GM12878 (cell line): Measurements from ENCODE around the gene ERVH48-1.
"Not testable (repeated sequence)": the region's sequence is repeated elsewhere in the genome, so short reads cannot be mapped to it uniquely, and the experiment has no call there.

Experiments used
- CHD2 ChIP-seq: IDR thresholded peaks from 2 replicates; pipeline ENCODE4 v1.6.1; 2011; ENCODE audit warnings: low read depth, low read length, improper control_type of control experiment, borderline replicate concordance
- CTCF ChIP-seq, 3 experiments: IDR thresholded peaks in 2 of 3; conservative IDR thresholded peaks in 1 of 3; 2 replicates each; pipeline ENCODE4 v1.5.1; 2011; ENCODE audit warnings: low read depth in 3 of 3, low read length in 3 of 3, mild to moderate bottlenecking in 3 of 3, control low read depth in 2 of 3, moderate library complexity in 2 of 3, inconsistent platforms in 1 of 3, mixed read lengths in 1 of 3; ENCODE audit not compliant: control insufficient read depth in 2 of 3, insufficient read depth in 1 of 3; ENCODE audit errors: extremely low read depth in 1 of 3
- E4F1 ChIP-seq: fragments of 450-650 bp; IDR thresholded peaks from 2 replicates; pipeline ENCODE4 v1.6.1; 2018; ENCODE audit warnings: borderline replicate concordance, mild to moderate bottlenecking; ENCODE audit not compliant: partially characterized antibody
- NFIC ChIP-seq: IDR thresholded peaks from 2 replicates; pipeline ENCODE4 v1.6.1; 2012; ENCODE audit warnings: low read depth, mild to moderate bottlenecking, inconsistent platforms, low read length, moderate library complexity
- POLR2AphosphoS5 ChIP-seq: IDR thresholded peaks from 2 replicates; pipeline ENCODE4 v1.6.1; 2011; ENCODE audit warnings: mild to moderate bottlenecking, low read length, inconsistent platforms
- RAD51 ChIP-seq: fragments of 450-650 bp; IDR thresholded peaks from 2 replicates; pipeline ENCODE4 v1.6.1; 2016; ENCODE audit warnings: moderate library complexity, mild to moderate bottlenecking, inconsistent platforms
- REST ChIP-seq: IDR thresholded peaks from 2 replicates; pipeline ENCODE4 v1.6.1; 2012; ENCODE audit warnings: mild to moderate bottlenecking, low read depth, low read length
- SMC3 ChIP-seq: IDR thresholded peaks from 2 replicates; pipeline ENCODE4 v1.6.1; 2011; ENCODE audit warnings: low read length, improper control_type of control experiment, borderline replicate concordance
- TBL1XR1 ChIP-seq: IDR thresholded peaks from 2 replicates; pipeline ENCODE4 v1.6.1; 2012; ENCODE audit warnings: low read depth, low read length, improper control_type of control experiment
- TCF12 ChIP-seq: IDR thresholded peaks from 2 replicates; pipeline ENCODE4 v1.6.1; 2011; ENCODE audit warnings: low read depth, mild to moderate bottlenecking, low read length
- TCF7 ChIP-seq: IDR thresholded peaks from 2 replicates; pipeline ENCODE4 v1.6.1; 2014; ENCODE audit warnings: antibody characterized with exemption, borderline replicate concordance
- ZSCAN29 ChIP-seq: fragments of 450-650 bp; IDR thresholded peaks from 2 replicates; pipeline ENCODE4 v1.6.1; 2017; ENCODE audit warnings: mild to moderate bottlenecking, moderate library complexity
- TF ChIP-seq, protein P1 (sequence below): IDR thresholded peaks from 2 replicates; pipeline ENCODE4 v1.6.1; 2012; ENCODE audit warnings: low read depth, low read length, improper control_type of control experiment

- not testable (repeated sequence) for TF ChIP-seq RAD51; TCF7; NFIC; POLR2AphosphoS5; CTCF (IDR thresholded peaks at IDR 0.05 in 2 of 3, conservative IDR thresholded peaks at IDR 0.05 in 1 of 3; ENCODE audit: control insufficient read depth in 2 of 3, extremely low read depth in 1 of 3, insufficient read depth in 1 of 3, low read depth in 3 of 3, low read length in 3 of 3); E4F1; CHD2; SMC3; TBL1XR1; REST; TCF12; ZSCAN29
- TF ChIP-seq, protein P1, sequence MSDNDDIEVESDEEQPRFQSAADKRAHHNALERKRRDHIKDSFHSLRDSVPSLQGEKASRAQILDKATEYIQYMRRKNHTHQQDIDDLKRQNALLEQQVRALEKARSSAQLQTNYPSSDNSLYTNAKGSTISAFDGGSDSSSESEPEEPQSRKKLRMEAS, result not testable (repeated sequence)
These were observed 42.2 kb upstream of the ERVH48-1 start for GRCh38 chr21:42967616-42968015.
